Measurements from ENCODE around the gene MGMT.

The MGMT gene

DNA sequence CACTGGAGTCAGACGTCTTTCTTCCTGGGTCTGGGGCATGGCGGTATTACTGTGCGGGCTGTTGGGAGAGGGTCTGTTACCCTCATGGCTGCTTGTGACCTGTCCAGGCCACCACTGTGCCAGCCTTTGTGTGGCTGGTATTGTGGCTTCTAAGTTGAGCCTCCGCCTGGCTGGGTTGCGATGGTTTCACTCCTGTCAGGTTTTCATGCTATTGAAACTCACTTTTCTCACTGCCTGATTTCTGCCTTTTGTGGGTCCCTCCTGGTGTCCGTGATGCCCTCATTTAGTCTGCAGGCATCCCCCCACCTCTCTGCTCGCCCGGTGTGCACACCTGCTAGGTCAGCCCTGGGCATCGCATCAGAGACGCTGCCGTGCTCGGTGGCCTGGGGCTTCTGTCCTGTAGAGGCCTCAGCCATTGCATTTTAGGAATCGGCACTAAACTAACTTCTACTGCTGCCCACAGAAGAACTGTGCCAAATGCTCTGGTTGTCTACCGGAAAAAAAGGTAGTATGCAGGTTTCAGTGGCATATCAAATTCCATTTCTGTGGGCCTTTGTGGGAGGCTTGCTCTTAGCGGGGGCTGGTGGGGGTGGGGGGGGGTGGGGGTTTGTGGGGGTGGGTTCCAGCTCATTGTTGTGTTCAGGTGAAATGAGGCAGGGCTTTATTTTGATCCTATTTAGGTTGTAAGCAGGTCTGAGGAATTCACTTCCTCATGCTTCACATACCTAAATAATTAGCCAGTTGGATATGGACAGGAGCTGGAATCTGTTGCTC, 64.3 kb downstream of the MGMT start:
- H3K27ac ChIP-seq = no peak overlapping the region
- H3K9me3 ChIP-seq (ENCODE audit: severe bottlenecking) = no peaks in the 10 kb centered on the region
- no peaks in the 10 kb centered on the region for H3K36me3 ChIP-seq
- no peak for DNase-seq
- no peak overlapping the region for H3K4me3 ChIP-seq (ENCODE audit: low read depth, low read length)
- TF ChIP-seq, protein P1, sequence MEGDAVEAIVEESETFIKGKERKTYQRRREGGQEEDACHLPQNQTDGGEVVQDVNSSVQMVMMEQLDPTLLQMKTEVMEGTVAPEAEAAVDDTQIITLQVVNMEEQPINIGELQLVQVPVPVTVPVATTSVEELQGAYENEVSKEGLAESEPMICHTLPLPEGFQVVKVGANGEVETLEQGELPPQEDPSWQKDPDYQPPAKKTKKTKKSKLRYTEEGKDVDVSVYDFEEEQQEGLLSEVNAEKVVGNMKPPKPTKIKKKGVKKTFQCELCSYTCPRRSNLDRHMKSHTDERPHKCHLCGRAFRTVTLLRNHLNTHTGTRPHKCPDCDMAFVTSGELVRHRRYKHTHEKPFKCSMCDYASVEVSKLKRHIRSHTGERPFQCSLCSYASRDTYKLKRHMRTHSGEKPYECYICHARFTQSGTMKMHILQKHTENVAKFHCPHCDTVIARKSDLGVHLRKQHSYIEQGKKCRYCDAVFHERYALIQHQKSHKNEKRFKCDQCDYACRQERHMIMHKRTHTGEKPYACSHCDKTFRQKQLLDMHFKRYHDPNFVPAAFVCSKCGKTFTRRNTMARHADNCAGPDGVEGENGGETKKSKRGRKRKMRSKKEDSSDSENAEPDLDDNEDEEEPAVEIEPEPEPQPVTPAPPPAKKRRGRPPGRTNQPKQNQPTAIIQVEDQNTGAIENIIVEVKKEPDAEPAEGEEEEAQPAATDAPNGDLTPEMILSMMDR (IDR thresholded peaks at IDR 0.05; ENCODE audit: low read depth, low read length) = no peak
- H3K27me3 ChIP-seq (ENCODE audit: insufficient read depth, low read depth, severe bottlenecking) = no peaks in the 10 kb centered on the region

DNA sequence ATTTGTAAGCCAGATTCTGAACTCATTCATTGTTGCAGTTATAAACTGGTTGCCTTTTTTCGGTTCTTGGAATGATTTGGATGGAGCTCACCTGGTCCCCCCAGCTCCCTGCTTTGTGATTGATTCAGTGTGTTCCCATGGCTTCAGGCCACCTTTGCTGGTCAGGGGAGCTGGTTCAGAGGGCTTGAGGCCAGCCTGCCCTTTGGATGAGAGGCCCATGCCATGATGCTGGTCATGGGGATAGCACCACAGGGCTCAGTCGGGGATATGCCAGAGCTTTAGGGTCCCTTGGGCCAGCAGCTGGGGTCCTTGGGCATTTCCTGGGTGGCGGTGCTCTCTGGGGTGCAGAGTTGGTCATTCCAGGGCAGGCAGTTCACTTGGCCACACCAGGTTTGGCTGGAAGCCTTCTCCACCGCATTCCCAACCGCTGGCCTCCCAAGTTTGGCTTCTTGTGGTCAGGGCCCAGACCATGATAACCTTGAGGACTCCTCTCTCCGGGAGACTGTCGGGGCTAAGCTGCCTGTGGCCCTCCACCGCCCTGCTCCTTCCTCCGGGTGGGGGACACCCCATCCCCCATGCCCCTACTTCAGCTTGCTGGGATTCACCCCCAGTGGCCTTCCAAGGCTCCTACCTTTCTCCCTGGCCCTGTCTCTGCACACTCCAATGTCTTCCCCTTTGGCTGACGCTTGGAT, 65.1 kb downstream of the MGMT start:
- Histone ChIP-seq H3K4me3 (ENCODE audit: low read depth, low read length) (no peak overlapping the region), H3K27ac (no peak overlapping the region), H3K27me3 (ENCODE audit: insufficient read depth, low read depth, severe bottlenecking) (no peaks in the 10 kb centered on the region), H3K9me3 (ENCODE audit: severe bottlenecking) (no peaks in the 10 kb centered on the region), H3K36me3 (no peaks in the 10 kb centered on the region)
- TF ChIP-seq, protein P1 (IDR thresholded peaks at IDR 0.05; ENCODE audit: low read depth, low read length) = no peak
- no peak for DNase-seq

- TF ChIP-seq, protein P1 (IDR thresholded peaks at IDR 0.05; ENCODE audit: low read depth, low read length) = no peak
- DNase-seq = no peak
- no peaks in the 10 kb centered on the region for H3K36me3 ChIP-seq
- H3K27me3 ChIP-seq (ENCODE audit: insufficient read depth, low read depth, severe bottlenecking) = no peaks in the 10 kb centered on the region
- no peaks in the 10 kb centered on the region for H3K9me3 ChIP-seq (ENCODE audit: severe bottlenecking)
- no peak overlapping the region for H3K27ac ChIP-seq
- no peak overlapping the region for H3K4me3 ChIP-seq (ENCODE audit: low read depth, low read length)
These were observed 65.8 kb downstream of the MGMT start for GRCh38 chr10:129532838-129533237.

GRCh38 chr10:129533281-129533680, 66.2 kb downstream of the MGMT start:
- TF ChIP-seq, protein P1 (IDR thresholded peaks at IDR 0.05; ENCODE audit: low read depth, low read length) = no peak
- DNase-seq = no peak
- Histone ChIP-seq H3K9me3 (ENCODE audit: severe bottlenecking) (no peaks in the 10 kb centered on the region), H3K27me3 (ENCODE audit: insufficient read depth, low read depth, severe bottlenecking) (no peaks in the 10 kb centered on the region), H3K4me3 (ENCODE audit: low read depth, low read length) (no peak overlapping the region), H3K36me3 (no peaks in the 10 kb centered on the region), H3K27ac (no peak overlapping the region)

- Histone ChIP-seq H3K9me3 (ENCODE audit: severe bottlenecking) (no peaks in the 10 kb centered on the region), H3K4me3 (ENCODE audit: low read depth, low read length) (no peak overlapping the region), H3K27me3 (ENCODE audit: insufficient read depth, low read depth, severe bottlenecking) (no peaks in the 10 kb centered on the region), H3K27ac (no peak overlapping the region), H3K36me3 (no peaks in the 10 kb centered on the region)
- TF ChIP-seq, protein P1 (IDR thresholded peaks at IDR 0.05; ENCODE audit: low read depth, low read length) = no peak
- DNase-seq = no peak
These were observed 67.8 kb downstream of the MGMT start for GRCh38 chr10:129534826-129535225.
